GM18907 (cell line): Measurements from ENCODE around the gene CCDC82.

Source experiments
- ATAC-seq: cut with Tn5 transposase; IDR thresholded peaks from one replicate; pipeline ENCODE4 v1.9.1; 2021; ENCODE audit warnings: mild to moderate bottlenecking, moderate library complexity; ENCODE audit not compliant: unreplicated experiment

Gene CCDC82

DNA sequence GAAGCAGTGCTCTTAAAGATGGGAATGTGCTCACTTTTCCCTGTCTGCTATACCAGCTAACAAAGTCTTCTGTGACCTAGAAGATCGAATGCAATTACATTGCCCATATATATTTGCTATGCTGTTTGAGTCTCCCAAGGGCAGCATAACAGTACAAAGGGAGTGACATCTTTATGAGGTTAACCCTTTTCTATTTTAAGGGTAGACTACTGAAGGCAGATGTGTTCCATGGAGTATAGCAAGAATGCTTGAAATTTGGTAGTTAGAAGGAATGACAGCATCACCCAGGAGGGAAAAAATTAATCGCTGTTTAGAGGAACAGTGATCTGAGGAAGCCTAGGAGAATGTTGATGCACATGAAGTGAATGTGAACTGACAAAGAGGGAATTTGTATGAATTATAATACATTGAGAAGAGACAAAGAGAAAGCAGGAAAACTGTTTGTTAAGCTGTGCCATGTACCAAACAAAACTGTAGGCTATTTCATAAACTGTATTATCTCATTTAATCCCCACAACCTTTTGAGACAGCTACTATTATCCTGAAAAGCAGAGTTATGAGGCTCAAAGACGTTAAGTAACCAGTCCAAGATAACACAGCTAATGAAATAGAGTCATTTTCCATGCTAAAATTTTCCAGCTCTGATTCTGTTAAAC is 59.7 kb downstream of the CCDC82 start:
- ATAC-seq: no peak

DNA sequence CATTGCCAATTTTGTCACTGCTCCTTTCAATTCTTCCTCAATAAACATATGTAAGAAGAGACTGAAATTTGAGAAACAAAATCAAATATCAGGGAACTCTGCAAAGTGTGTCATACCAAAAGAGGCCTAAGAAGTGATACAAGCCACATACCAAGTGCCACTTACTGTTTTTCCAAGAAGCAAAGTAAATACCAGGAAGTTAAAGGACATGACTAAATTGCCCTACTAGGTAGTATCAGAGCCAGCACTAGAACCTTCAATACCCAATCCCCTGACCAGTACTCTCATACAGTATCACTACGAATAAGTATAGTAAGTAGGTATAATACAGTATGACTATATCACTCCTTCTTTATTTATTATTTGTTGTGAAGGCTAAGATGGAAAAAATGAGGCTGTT is 60.3 kb downstream of the CCDC82 start:
- no peak for ATAC-seq

DNA sequence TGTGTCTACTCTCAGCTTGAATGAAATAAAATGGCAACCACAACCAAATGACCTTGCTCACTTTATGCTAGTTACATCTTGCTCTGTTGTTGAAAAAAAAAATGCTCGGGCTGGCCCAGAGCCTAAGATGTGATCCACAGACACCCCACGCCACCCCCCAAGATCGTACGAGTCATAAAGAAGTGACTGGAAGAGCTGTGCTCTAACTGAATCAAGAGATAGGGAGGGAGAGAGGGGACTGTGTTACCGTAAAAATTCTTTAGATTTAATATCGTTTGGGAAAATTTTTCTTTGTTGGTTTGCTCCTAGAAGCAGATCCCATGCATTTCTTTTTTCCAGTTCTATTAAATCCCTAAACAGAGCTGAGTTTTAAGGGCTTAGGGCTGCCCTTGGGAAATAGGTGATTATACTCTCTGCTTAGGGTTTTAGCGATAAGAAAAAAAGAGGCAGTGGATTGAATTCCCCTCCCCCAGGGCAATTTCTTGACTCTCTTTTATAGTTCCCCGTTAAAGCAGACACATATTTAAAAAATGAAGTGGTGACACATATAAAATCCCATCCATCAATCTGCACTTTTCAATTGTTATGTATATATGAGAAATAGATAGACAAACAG is 61.2 kb downstream of the CCDC82 start:
- ATAC-seq: no peak

DNA sequence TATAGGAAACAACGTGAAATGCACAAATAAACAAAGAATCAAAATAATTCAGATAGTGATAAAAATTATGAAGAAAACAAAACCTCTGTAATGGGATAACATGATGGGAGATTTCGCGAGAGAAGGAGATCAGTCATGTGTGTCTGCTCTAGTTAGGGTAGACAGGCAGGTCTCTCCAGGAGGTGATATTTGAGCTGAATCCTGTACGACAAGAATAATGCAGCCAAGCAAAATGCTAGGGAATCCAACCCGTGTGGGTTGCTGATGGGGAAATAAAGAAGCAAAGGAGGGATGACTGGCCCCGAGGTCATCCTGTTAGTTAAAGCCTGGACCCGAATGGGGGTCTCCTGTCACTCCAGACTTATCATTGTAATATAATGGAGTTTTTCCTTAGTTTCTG is 62.8 kb downstream of the CCDC82 start:
- no peak for ATAC-seq

DNA sequence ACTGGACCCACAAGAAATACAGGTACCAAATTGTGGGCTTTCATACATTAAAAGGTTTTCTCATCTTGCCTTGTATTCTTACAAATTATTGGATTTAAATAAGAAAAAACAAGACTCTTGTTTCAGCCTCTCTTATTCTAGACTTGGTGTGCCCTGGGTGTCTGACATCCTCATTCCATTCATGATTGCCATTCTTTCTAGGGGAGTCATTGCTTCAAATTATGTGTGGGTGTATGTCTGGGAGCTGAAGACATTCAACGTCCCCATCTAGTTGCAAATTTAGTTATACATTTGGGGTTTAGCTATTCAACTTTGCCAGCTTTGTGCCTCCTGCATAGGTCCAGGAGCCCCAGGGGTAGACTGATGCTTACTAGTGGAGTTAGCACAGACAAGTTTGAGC is 64.8 kb downstream of the CCDC82 start:
- no peak for ATAC-seq

DNA sequence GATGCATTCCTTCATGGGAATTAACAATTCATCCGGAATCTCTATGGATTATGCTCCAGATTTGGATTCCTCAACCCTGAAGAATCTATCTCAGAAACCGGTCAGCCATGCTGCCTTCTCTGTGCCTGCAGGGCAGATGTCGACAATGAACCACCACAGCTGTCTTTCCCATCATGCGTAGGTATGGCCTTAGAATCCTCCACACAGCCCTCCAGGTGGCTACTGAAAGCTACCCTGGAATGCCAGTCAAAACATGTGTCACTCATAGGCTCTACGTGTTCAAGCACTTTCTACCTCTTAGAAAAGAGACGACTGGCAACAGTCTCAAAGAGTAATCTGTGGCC is 66.1 kb downstream of the CCDC82 start:
- ATAC-seq: no peak

DNA sequence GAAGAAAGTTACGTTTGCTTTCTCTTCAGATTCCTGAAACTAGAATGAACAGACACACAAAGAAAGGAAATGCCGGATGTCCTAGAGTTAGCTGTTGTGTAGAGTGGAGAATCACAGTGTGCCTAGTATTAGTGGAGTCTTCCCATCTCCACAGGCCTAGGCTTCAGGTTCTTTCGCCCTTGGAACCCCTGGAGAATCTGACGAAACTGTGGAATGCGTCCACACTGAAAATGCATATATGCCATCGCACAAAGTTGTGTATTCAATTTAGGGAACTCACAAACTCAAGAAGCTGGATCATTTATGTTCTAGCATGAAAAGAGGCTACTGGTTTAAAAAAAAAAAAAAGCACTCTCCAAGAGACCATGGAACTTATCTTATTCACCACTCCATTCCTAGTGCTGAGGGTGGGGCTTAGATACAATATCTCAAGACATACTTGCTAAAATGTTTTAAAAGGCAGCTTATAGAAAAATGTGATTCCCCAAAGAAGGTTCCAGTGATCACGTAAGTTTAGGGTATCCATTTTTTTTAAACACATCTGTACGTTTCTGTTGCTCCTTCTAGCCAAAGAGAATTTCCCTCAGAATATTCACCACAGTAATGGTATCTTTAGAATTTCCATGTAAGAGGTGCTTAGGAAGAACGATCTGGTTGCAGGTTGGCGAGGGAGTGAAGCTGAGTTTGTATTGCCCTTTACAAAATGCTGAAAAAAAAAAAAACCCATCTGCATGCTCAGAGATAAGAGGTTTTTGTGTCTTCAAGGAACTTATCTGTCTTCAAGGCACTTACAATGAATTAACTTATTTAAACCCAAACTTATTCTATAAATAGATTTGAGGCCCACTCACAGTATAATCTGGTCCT is 66.7 kb downstream of the CCDC82 start:
- ATAC-seq: no peak

DNA sequence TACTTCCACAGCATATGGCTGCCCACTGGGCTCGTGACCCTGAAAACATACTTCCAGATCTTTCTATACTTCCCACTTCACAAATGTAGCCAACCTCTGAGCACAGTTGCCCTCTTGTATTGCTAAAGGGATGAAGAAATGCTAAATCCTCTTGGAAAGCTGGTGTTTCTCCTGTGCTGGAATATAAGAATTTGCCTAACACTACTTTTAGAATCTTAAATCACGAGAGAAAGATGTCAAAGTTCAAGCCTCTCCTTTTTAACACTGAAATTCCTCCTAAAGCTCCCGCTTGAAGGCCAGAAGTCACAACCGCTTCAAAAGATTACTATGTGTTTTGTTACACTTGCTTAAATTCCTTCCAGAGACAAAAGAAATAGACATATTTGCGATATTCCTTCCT is 68.6 kb downstream of the CCDC82 start:
- ATAC-seq: no peak

DNA sequence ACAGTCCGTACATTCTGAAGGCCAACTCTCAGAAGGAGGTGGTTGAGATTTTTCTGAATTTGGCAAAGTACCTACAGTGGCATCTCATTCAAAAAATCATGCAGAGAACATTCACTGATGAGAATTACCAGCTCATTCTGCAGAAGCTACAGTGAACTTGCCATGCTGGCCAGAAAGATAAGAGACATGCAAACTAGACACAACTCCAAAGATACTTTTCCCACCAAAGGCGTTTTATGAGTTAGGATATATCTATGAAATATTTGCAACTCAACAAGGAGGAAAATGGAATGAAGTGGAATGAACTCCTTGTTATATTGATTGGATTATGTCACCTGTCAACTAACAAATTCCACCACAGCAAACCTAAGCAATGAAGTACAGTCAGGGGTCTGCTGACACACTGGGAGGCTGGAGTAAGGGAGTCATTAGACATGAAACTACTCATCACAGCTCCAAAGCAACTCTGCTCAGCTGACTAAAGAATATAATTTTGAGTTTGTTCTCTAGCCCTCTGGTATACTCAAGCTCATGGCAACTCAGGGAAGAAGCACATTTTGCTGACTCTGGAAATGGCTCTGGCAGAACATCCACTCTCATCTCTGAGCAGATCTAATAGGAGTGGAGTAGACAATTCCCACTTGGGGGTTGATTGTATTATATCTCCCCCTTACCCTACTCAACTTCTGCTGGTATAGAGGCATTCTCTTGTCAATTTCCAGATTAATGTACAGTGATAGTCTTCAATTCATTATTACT is 69.6 kb downstream of the CCDC82 start:
- ATAC-seq: no peak

DNA sequence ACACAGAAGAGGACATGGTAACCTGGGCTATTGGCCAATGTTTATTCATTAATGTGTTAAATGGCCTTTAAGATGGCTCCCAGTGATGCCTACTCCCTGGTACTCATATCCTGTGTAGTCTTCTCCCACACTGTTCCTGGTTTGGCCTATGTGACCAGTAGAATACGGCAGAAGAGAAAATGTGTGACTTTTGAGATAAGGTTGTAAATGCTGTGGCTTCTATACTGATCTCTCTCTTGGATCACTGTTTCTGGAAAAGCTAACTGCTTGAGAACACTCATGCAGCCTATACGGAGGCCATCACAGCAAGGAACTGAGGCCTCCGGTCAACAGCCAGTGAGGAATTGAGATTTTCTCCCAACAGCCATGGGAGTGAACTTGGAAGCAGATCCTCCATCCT is 70.9 kb downstream of the CCDC82 start:
- no peak for ATAC-seq

DNA sequence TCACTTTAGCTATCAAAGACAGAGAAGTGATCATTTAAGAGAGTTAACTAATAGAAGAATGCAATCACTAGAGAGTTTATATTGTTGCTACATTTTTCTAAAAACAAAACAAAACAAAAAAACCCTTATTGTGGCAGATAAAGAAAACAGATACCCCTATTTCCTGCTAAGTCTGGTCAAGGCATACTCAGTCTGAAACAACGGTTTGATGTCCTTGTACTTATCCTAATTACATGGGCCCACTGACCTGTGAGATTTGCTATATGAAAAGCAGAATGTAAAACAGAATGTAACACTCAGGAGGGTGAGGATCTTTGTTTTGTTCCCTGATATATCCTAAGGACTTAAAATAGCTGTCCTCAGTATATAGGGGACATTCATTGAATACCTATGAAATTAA is 71.3 kb downstream of the CCDC82 start:
- no peak for ATAC-seq

DNA sequence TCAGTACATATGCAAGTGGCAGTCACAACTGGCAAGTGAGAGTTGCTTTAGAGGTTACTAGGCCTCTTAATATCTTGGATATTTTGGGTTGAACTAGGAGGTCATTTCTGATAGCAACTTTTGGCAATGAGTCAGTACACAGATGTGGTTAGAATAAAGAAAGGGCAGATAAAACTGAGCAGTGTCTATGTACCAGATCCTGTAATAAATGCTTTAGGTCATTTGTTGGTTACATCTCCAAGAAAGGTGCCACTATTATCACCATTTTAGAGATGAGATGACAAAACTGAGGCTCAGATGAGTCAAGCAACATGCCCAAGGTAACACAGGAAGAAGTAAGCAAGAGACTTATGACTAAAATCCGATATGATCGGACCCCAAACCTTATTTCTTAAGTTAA is 71.7 kb downstream of the CCDC82 start:
- ATAC-seq: no peak

DNA sequence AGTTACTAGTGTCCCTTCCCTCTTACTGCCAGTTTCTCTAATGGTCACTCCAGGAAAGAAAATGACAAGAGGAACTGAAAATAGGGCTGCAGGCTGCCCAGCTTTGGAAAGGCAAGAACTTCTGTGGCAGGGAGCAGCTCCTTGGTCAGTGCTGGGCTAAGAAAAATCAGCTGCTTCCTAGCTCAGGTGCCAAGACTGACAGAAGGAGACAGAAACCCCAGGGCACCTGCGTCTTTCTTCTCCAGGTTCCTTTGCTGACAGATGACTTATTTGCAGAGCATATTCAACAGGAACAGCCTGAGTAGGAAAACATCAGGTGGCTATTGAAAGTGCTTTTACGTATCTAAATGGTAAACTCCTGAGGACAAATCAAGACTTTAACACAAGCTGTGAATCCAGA is 72.1 kb downstream of the CCDC82 start:
- ATAC-seq: no peak

DNA sequence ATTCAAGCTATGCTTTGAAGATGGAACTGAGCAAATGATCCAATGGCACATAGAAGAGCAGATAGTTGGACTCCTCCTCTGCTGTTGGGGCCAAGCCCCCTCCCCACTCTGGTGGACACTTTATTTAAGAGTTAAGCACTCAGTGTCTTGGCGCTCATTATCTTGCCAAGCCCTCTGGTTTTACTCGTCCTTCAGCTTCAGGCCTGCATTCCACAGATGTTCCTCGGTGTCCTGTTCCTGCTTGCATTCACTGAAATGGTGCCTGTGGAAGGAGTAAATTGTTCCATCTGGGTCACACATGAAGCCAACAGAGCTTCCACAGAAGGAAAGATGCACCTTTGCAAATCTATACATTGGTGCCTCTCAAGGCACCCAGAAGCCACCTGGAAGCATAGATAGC is 72.8 kb downstream of the CCDC82 start:
- ATAC-seq: no peak

DNA sequence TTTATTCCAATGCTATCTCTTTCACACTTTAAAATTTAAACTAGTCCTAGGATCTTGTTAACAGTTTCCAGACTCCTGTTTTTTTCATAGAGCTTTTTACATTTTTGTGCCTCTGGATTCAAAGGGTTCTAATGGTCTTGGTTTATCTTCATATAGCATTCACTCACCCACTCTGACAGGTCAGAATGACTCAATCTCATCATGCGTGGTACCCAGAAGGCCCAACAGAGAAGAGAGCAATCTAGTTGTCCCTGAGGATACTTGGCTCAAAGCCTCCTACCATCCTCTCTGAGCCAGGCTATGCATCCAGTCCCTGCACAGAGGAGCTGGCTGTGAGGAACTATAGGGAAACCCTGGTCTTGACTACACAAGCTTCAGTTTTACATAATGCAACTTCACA is 74.2 kb downstream of the CCDC82 start:
- no peak for ATAC-seq

DNA sequence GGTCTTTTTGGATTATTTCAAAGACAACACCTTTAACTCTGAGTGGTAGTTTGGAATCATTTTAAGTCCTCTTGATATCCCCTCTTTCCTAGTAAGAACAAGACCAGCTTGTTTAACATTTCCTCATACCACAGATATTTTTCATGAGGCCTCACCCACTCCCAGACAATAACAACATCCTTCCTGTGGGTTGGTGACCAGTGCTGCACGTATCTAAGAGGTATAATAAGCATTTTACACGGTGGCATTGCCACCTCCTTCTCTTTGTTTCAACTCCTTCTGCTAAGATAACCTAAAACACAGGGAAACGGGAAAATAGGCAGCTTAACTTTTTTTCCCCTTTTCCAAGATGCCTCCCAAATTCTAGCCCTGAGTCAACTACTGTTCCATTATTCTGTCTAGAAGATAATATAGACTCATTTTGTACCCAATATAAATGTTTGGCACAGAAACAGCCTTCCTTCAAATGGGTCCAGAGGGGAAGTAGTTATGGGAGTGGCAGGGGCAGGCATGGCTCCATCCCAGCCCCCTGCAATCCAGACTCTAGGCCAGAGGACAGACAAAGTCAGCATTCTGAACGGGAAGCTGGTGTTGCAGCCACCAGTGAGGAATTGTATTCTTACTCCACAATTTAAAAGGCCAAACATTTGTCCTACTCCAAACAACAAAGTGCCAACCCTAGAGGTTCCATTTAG is 75.2 kb downstream of the CCDC82 start:
- no peak for ATAC-seq

DNA sequence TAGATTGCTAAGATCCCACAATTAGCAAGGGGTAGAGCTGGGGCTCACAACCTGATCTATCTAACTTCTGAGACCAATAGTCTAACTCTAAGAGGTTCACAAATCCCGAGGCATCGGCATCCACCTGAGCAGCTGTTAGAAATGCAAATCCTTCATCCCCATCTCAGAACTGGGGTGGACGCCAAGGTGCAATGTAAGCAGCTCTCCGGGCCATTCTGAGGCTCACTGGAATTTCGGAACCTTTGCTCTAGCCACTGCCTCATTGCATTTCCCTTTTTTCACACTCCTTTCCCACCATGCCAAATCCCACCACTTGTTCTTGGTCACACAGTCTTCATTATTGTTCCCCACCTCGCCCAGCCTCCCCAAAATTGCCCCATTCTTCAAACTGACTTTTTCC is 76.5 kb downstream of the CCDC82 start:
- no peak for ATAC-seq

DNA sequence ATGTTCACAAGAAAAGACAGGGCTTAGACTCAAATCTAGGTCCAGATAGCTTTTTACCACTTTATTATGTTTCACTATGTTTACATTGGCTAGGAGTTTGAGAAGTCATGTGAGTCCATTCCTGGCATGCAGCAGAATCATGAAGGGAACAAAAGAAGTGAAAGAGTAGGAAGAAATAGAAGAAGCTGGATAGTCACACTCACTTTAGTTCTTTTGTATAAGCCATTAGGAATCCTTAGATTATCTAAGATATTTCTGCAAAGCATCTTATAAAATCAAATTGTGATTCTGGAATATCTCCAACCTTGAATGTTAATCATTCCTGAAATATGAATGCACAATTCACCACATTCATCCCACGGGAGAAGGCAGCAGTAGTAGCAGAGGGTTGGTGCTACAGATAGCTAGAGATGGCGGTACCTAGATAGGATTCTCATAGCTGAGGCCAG is 78.6 kb downstream of the CCDC82 start:
- no peak for ATAC-seq

DNA sequence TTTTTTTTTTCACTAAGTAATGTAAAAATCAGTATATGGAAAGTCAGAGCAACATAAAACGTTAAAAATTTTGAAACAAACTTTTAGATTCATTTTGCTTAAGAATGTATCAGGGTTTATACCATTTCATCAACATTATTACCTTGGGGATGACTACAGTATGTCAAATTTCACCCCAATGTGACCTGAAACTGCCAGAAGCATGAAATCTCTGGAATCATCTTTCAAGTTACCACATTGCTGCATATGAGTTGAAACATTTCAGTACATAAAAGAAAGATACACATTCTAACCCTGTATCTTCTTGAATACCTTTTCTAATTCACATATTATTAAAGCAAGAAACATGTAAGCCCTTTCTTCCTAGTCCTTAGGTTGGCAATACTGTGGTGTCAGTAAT is 79.5 kb downstream of the CCDC82 start:
- ATAC-seq: no peak

DNA sequence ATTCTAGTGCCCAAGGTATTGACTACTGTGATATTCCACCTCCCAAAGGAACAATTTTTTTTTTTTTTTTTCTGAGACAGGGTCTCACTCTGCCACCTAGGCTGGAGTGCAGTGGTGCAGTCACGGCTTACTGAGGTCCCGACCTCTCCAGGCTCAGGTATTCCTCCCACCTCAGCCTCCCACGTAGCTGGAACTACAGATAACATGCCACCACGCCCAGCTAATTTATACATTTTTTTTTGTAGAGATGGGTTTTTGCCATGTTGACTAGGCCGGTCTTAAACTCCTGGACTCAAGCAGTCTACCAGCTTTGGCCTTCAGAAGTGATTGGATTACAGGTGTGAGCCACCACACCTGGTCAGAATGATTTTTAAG is 80.1 kb downstream of the CCDC82 start:
- ATAC-seq: no peak
